Neural progenitor cell (in vitro differentiated cells): ENCODE data around the gene BMS1. TPM values are rescaled to one million over a fixed set of nuclear protein-coding genes. Genes with fewer than 3 reads are reported as not detected.
"Not testable (repeated sequence)": the region's sequence is repeated elsewhere in the genome, so short reads cannot be mapped to it uniquely, and the experiment has no call there.

ENCODE experiments used
- DNase-seq: peaks from one replicate; pipeline ENCODE4 v3.0.0-alpha.2; 2016; ENCODE audit warnings: low spot score
- H2AFZ ChIP-seq: fragments of 200-600 bp; sonication (generic); replicated peaks from 2 replicates; pipeline ENCODE4 v1.6.1; 2016; ENCODE audit warnings: antibody characterized with exemption
- H3F3A ChIP-seq: fragments of 200-600 bp; sonication (generic); 2 replicates; pipeline ENCODE4 v1.6.1; 2016; ENCODE audit warnings: antibody characterized with exemption, low read depth
- H3K27ac ChIP-seq: fragments of 200-600 bp; sonication (generic); 2 replicates; pipeline ENCODE4 v1.5.1; 2016; ENCODE audit warnings: mild to moderate bottlenecking
- H3K27me3 ChIP-seq: fragments of 200-600 bp; sonication (generic); 2 replicates; pipeline ENCODE4 v1.6.1; 2016; ENCODE audit warnings: mild to moderate bottlenecking, moderate library complexity
- H3K36me3 ChIP-seq: fragments of 200-600 bp; sonication (generic); 2 replicates; pipeline ENCODE4 v1.5.1; 2016
- H3K4me1 ChIP-seq: fragments of 200-600 bp; sonication (generic); 2 replicates; pipeline ENCODE4 v1.6.1; 2016; ENCODE audit warnings: mixed run types
- H3K4me2 ChIP-seq: fragments of 200-600 bp; sonication (generic); 2 replicates; pipeline ENCODE4 v1.6.1; 2016
- H3K4me3 ChIP-seq: fragments of 200-600 bp; sonication (generic); 2 replicates; pipeline ENCODE4 v1.5.1; 2016
- H3K79me2 ChIP-seq: fragments of 200-600 bp; sonication (generic); 2 replicates; pipeline ENCODE4 v1.6.1; 2016; ENCODE audit warnings: low read depth
- H3K9ac ChIP-seq: fragments of 200-600 bp; sonication (generic); 2 replicates; pipeline ENCODE4 v1.6.1; 2016
- H3K9me3 ChIP-seq: fragments of 200-600 bp; sonication (generic); 2 replicates; pipeline ENCODE4 v1.5.1; 2016; ENCODE audit warnings: low read depth
- H4K20me1 ChIP-seq: fragments of 200-600 bp; sonication (generic); 2 replicates; pipeline ENCODE4 v1.6.1; 2016; ENCODE audit warnings: low read depth
- H3K27ac Mint-ChIP-seq: 3 replicates; pipeline ENCODE4 v1.8.0; 2021; ENCODE audit warnings: mixed read lengths
- H3K27me3 Mint-ChIP-seq: 2 replicates; pipeline ENCODE4 v1.8.0; 2022; ENCODE audit warnings: low read depth, mild to moderate bottlenecking, inconsistent platforms, moderate library complexity, mixed read lengths; ENCODE audit not compliant: insufficient read depth
- H3K36me3 Mint-ChIP-seq: 3 replicates; pipeline ENCODE4 v1.8.0; 2021; ENCODE audit warnings: mixed read lengths
- H3K4me1 Mint-ChIP-seq: 3 replicates; pipeline ENCODE4 v1.8.0; 2021; ENCODE audit warnings: mixed read lengths
- H3K4me3 Mint-ChIP-seq: 3 replicates; pipeline ENCODE4 v1.8.0; 2021; ENCODE audit warnings: mild to moderate bottlenecking, moderate library complexity, mixed read lengths
- H3K9me3 Mint-ChIP-seq: 3 replicates; pipeline ENCODE4 v1.8.0; 2020; ENCODE audit warnings: mixed read lengths
- CTCF ChIP-seq: fragments of 200-600 bp; sonication (generic); IDR thresholded peaks from 2 replicates; pipeline ENCODE4 v1.5.1; 2017; ENCODE audit warnings: antibody characterized with exemption, mild to moderate bottlenecking
- EZH2 ChIP-seq: fragments of 200-600 bp; sonication (generic); IDR thresholded peaks from 2 replicates; pipeline ENCODE4 v1.6.1; 2017; ENCODE audit warnings: antibody characterized with exemption, mild to moderate bottlenecking, moderate library complexity
- EZH2phosphoT487 ChIP-seq: fragments of 200-600 bp; sonication (generic); IDR thresholded peaks from 2 replicates; pipeline ENCODE4 v1.6.1; 2017; ENCODE audit warnings: antibody characterized with exemption
- total RNA-seq: library from RNA; depleted of rRNA; stranded (reverse); fragments of >200 nt; gene quantifications from 2 replicates; pipeline ENCODE4 v1.2.3, GENCODE V29; 2015; ENCODE audit warnings: low replicate concordance

BMS1 gene
- total RNA-seq, 1 donor from 2014 or later, result 34.5 TPM

DNA sequence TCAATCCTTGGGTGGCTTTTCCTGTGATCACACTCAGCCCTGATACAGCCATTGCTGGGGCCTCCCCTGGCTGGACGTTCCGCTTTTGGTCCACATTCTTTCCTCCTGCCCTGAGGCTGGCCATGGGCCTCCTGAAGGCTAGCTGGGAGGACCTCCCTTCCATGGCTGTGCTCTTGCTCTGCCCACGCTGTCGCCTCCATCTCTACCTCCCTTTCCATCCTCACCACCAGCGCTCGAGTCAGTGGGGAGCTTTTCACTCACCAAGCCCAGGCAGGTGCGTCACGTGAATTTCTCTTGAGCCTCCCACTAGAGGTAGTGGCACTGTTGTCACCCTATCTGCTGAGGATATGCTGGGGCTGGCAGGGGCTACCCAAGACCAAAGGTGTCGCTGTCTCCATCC, 85.9 kb downstream of the BMS1 start:
- peaks cover 7% of the 10 kb centered on the region for H3K27me3 Mint-ChIP-seq
- Histone ChIP-seq H3K36me3 (no peaks in the 10 kb centered on the region), H3K4me1 (no peaks in the 10 kb centered on the region), H2AFZ (no peak overlapping the region), H3K9me3 (no peaks in the 10 kb centered on the region), H4K20me1 (no peaks in the 10 kb centered on the region), H3K9ac (no peak overlapping the region), H3K4me3 (no peak overlapping the region), H3K4me2 (no peak overlapping the region), H3K79me2 (no peaks in the 10 kb centered on the region), H3F3A (no peaks in the 10 kb centered on the region), H3K27ac (no peak overlapping the region), H3K27me3 (peaks cover 15% of the 10 kb centered on the region)
- H3K4me1 Mint-ChIP-seq, result peaks cover 10% of the 10 kb centered on the region
- H3K36me3 Mint-ChIP-seq, result no peaks in the 10 kb centered on the region
- TF ChIP-seq CTCF, result no peak
- no peak for TF ChIP-seq EZH2phosphoT487
- TF ChIP-seq EZH2, result no peak
- peaks cover 4% of the 10 kb centered on the region for H3K9me3 Mint-ChIP-seq
- H3K4me3 Mint-ChIP-seq, result no peak overlapping the region
- no peak for DNase-seq
- no peak overlapping the region for H3K27ac Mint-ChIP-seq

DNA sequence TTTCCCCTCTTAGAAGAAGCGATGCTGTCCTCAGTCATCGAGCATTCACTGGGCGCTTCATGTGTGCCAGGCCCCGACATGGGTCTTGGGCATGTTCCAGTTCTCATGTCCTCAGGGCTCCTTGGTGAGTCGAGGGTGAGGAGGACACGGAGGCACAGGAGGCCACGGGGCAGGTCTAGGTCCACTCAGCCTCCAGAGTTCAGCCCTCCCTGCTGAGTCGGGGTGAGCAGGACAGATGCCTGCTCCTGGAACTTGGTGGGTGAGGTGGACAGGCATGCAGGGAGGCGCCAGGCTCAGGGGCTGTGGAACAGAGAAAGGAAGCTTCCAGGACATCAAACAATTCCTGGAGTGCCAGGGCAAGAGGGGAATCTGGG, 87.4 kb downstream of the BMS1 start:
- Mint-ChIP-seq H3K27me3 (peaks cover 11% of the 10 kb centered on the region), H3K9me3 (peaks cover 4% of the 10 kb centered on the region), H3K4me1 (peaks cover 3% of the 10 kb centered on the region), H3K36me3 (no peaks in the 10 kb centered on the region), H3K4me3 (no peak overlapping the region), H3K27ac (no peak overlapping the region)
- H3K4me3 ChIP-seq, result no peak overlapping the region
- no peak overlapping the region for H2AFZ ChIP-seq
- H4K20me1 ChIP-seq, result no peaks in the 10 kb centered on the region
- H3K9ac ChIP-seq, result no peak overlapping the region
- TF ChIP-seq CTCF, result no peak
- no peak for TF ChIP-seq EZH2phosphoT487
- no peak for TF ChIP-seq EZH2
- H3K4me1 ChIP-seq, result no peaks in the 10 kb centered on the region
- no peaks in the 10 kb centered on the region for H3K79me2 ChIP-seq
- no peak overlapping the region for H3K4me2 ChIP-seq
- H3K27ac ChIP-seq, result no peak overlapping the region
- no peak for DNase-seq
- no peaks in the 10 kb centered on the region for H3F3A ChIP-seq
- peaks cover 15% of the 10 kb centered on the region for H3K27me3 ChIP-seq
- no peaks in the 10 kb centered on the region for H3K36me3 ChIP-seq
- H3K9me3 ChIP-seq, result no peaks in the 10 kb centered on the region

- not testable (repeated sequence) for H3K4me1 ChIP-seq, H3K4me3 ChIP-seq, H3K9ac ChIP-seq, H3K36me3 ChIP-seq, H3K27me3 Mint-ChIP-seq, H3K27ac ChIP-seq, H3K27ac Mint-ChIP-seq, H2AFZ ChIP-seq, H3K79me2 ChIP-seq, H4K20me1 ChIP-seq, H3K36me3 Mint-ChIP-seq, H3K27me3 ChIP-seq, H3K9me3 Mint-ChIP-seq, H3K4me3 Mint-ChIP-seq, H3F3A ChIP-seq, H3K4me2 ChIP-seq, H3K9me3 ChIP-seq
- peak; percentile 16 for DNase-seq
- H3K4me1 Mint-ChIP-seq, result peaks cover 11% of the 10 kb centered on the region
Observed at GRCh38 chr10:42871138-42871641, 88.6 kb downstream of the BMS1 start.

DNA sequence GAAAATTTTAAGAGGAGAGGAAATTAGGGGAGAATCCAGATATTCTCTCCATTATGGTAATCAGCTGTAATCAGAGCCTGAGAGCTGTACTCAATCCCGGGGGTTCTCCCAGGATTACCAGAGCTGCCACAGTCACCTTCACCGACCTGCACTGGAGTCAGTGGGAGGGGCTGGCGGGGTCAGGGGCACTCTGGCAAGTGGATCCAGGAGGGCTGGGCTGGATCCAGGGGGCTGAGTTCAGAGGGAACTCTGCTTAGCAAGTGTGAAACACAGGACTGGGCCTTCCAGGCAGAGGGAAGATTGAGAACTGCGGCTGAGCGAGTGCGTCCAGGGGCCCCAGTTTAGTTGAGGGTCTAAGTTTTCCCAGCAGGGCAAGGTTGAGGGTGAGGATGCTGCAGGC, 89.2 kb downstream of the BMS1 start:
- Mint-ChIP-seq H3K27me3 (peaks cover 5% of the 10 kb centered on the region), H3K4me3 (no peak overlapping the region), H3K9me3 (peaks cover 4% of the 10 kb centered on the region), H3K27ac (peak overlapping the region; percentile 46), H3K4me1 (peaks cover 12% of the 10 kb centered on the region), H3K36me3 (no peaks in the 10 kb centered on the region)
- no peak overlapping the region for H3K9ac ChIP-seq
- H3K27me3 ChIP-seq, result no peaks in the 10 kb centered on the region
- no peak overlapping the region for H3K27ac ChIP-seq
- no peaks in the 10 kb centered on the region for H4K20me1 ChIP-seq
- no peak overlapping the region for H3K4me3 ChIP-seq
- H3K4me1 ChIP-seq, result no peaks in the 10 kb centered on the region
- no peak overlapping the region for H2AFZ ChIP-seq
- H3K79me2 ChIP-seq, result no peaks in the 10 kb centered on the region
- H3F3A ChIP-seq, result no peaks in the 10 kb centered on the region
- no peak for TF ChIP-seq EZH2phosphoT487
- no peak for TF ChIP-seq EZH2
- no peak for TF ChIP-seq CTCF
- no peaks in the 10 kb centered on the region for H3K9me3 ChIP-seq
- no peak overlapping the region for H3K4me2 ChIP-seq
- DNase-seq, result no peak
- H3K36me3 ChIP-seq, result no peaks in the 10 kb centered on the region
